ENCODE results near the gene ARHGAP15.
A peak's percentile ranks its signal among the peaks of the same experiment; 100 is the strongest.

Gene ARHGAP15

GRCh38 chr2:143503280-143503679 is 374.1 kb downstream of the ARHGAP15 start:
- TF ChIP-seq NFIC (IDR thresholded peaks at IDR 0.05) (no peak), CEBPB (IDR thresholded peaks at IDR 0.05) (no peak), CREB1 (IDR thresholded peaks at IDR 0.05; ENCODE audit: low read depth) (no peak), EP300 (IDR thresholded peaks at IDR 0.05; ENCODE audit: borderline replicate concordance) (no peak), EGR1 (IDR thresholded peaks at IDR 0.05) (no peak), RAD21 (IDR thresholded peaks at IDR 0.05; ENCODE audit: low read depth) (no peak), FOXM1 (IDR thresholded peaks at IDR 0.05; ENCODE audit: borderline replicate concordance, low read depth) (no peak), YY1 (IDR thresholded peaks at IDR 0.05; ENCODE audit: low read depth) (no peak), TAF1 (IDR thresholded peaks at IDR 0.05; ENCODE audit: low read depth) (no peak), TCF12 (IDR thresholded peaks at IDR 0.05; ENCODE audit: low read depth) (no peak), ZBTB7A (IDR thresholded peaks at IDR 0.05; ENCODE audit: low read depth) (no peak), TEAD4 (IDR thresholded peaks at IDR 0.05) (no peak)
- TF ChIP-seq, protein P1, sequence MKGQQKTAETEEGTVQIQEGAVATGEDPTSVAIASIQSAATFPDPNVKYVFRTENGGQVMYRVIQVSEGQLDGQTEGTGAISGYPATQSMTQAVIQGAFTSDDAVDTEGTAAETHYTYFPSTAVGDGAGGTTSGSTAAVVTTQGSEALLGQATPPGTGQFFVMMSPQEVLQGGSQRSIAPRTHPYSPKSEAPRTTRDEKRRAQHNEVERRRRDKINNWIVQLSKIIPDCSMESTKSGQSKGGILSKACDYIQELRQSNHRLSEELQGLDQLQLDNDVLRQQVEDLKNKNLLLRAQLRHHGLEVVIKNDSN (IDR thresholded peaks at IDR 0.05): no peak
- TF ChIP-seq, protein P2, sequence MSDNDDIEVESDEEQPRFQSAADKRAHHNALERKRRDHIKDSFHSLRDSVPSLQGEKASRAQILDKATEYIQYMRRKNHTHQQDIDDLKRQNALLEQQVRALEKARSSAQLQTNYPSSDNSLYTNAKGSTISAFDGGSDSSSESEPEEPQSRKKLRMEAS (IDR thresholded peaks at IDR 0.05): no peak
- TF ChIP-seq, protein P3, sequence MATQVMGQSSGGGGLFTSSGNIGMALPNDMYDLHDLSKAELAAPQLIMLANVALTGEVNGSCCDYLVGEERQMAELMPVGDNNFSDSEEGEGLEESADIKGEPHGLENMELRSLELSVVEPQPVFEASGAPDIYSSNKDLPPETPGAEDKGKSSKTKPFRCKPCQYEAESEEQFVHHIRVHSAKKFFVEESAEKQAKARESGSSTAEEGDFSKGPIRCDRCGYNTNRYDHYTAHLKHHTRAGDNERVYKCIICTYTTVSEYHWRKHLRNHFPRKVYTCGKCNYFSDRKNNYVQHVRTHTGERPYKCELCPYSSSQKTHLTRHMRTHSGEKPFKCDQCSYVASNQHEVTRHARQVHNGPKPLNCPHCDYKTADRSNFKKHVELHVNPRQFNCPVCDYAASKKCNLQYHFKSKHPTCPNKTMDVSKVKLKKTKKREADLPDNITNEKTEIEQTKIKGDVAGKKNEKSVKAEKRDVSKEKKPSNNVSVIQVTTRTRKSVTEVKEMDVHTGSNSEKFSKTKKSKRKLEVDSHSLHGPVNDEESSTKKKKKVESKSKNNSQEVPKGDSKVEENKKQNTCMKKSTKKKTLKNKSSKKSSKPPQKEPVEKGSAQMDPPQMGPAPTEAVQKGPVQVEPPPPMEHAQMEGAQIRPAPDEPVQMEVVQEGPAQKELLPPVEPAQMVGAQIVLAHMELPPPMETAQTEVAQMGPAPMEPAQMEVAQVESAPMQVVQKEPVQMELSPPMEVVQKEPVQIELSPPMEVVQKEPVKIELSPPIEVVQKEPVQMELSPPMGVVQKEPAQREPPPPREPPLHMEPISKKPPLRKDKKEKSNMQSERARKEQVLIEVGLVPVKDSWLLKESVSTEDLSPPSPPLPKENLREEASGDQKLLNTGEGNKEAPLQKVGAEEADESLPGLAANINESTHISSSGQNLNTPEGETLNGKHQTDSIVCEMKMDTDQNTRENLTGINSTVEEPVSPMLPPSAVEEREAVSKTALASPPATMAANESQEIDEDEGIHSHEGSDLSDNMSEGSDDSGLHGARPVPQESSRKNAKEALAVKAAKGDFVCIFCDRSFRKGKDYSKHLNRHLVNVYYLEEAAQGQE (IDR thresholded peaks at IDR 0.05; ENCODE audit: low read depth): no peak

DNA sequence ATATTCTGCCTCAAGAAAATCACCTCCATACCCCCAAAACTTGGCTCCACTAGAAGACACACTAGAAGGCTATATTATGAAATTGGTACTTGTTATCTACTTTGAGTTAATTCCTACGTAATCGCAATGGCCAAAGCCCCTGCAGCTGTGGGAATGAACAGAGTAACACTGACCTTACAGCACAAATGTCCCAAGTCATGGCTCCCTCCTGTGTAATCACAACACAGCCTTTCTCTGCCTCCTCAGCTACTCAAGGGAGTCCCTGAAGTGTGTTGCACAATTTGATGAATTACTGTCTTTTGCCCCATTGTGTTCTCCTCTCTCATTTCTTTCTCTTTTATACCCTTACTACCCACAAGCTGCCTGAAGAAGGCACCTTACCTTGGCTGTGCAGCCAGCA is 375.2 kb downstream of the ARHGAP15 start:
- TF ChIP-seq EP300 (IDR thresholded peaks at IDR 0.05; ENCODE audit: borderline replicate concordance): no peak
- no peak for TF ChIP-seq TAF1 (IDR thresholded peaks at IDR 0.05; ENCODE audit: low read depth)
- TF ChIP-seq, protein P3 (IDR thresholded peaks at IDR 0.05; ENCODE audit: low read depth): no peak
- TF ChIP-seq TEAD4 (IDR thresholded peaks at IDR 0.05): no peak
- TF ChIP-seq YY1 (IDR thresholded peaks at IDR 0.05; ENCODE audit: low read depth): no peak
- TF ChIP-seq RAD21 (IDR thresholded peaks at IDR 0.05; ENCODE audit: low read depth): no peak
- TF ChIP-seq EGR1 (IDR thresholded peaks at IDR 0.05): no peak
- no peak for TF ChIP-seq FOXM1 (IDR thresholded peaks at IDR 0.05; ENCODE audit: borderline replicate concordance, low read depth)

GRCh38 chr2:143505542-143505941 is 376.3 kb downstream of the ARHGAP15 start:
- no peak for TF ChIP-seq TCF12 (IDR thresholded peaks at IDR 0.05; ENCODE audit: low read depth)
- TF ChIP-seq, protein P1 (IDR thresholded peaks at IDR 0.05): no peak
- TF ChIP-seq YY1 (IDR thresholded peaks at IDR 0.05; ENCODE audit: low read depth): no peak
- no peak for TF ChIP-seq FOXM1 (IDR thresholded peaks at IDR 0.05; ENCODE audit: borderline replicate concordance, low read depth)
- no peak for TF ChIP-seq CEBPB (IDR thresholded peaks at IDR 0.05)
- TF ChIP-seq, protein P3 (IDR thresholded peaks at IDR 0.05; ENCODE audit: low read depth): no peak
- no peak for TF ChIP-seq CREB1 (IDR thresholded peaks at IDR 0.05; ENCODE audit: low read depth)
- TF ChIP-seq TAF1 (IDR thresholded peaks at IDR 0.05; ENCODE audit: low read depth): no peak
- TF ChIP-seq EP300 (IDR thresholded peaks at IDR 0.05; ENCODE audit: borderline replicate concordance): no peak
- TF ChIP-seq, protein P2 (IDR thresholded peaks at IDR 0.05): no peak
- no peak for TF ChIP-seq EGR1 (IDR thresholded peaks at IDR 0.05)
- no peak for TF ChIP-seq TEAD4 (IDR thresholded peaks at IDR 0.05)
- no peak for TF ChIP-seq RAD21 (IDR thresholded peaks at IDR 0.05; ENCODE audit: low read depth)
- no peak for TF ChIP-seq ZBTB7A (IDR thresholded peaks at IDR 0.05; ENCODE audit: low read depth)
- TF ChIP-seq NFIC (IDR thresholded peaks at IDR 0.05): no peak

DNA sequence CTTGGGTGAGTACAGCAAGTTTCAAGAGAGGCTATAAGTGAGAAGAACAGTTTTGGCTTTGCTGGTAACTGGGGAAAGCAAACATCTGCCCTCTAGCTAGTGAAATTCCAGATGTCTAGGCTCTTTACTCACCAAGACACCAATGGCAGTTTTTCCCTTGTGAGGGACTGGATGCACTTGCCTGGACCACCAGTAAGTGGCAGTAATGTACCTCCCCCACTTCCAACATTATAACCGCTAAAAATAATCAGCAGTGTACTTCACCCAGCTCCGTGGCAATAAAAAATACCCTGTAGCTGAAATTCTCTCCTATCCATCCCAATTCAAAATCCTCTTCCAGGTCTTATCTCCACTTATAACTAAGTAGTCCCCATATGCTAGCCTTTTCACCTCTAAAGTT is 383.9 kb downstream of the ARHGAP15 start:
- TF ChIP-seq RAD21 (IDR thresholded peaks at IDR 0.05; ENCODE audit: low read depth) (peak; percentile 67), TAF1 (IDR thresholded peaks at IDR 0.05; ENCODE audit: low read depth) (no peak)

DNA sequence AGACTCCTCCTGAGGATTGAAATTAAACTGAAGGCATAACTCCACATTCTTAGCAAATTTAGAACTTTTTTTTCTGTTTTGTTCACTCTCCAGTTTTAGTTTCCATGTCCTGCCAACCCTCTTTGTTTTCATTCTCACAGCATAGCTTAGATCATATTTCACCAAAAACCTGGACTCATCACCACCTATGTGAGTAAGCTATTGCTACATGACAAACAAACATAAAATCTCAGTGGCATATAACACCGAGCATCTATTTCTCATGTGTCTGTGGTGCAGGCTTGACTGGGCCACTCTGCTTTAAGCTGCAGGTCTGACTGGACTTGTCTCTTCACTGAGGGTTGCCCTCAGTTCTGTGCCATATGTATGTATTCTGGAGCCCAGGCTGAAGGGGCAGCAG is 385.2 kb downstream of the ARHGAP15 start:
- TF ChIP-seq TCF12 (IDR thresholded peaks at IDR 0.05; ENCODE audit: low read depth) (no peak), ZBTB7A (IDR thresholded peaks at IDR 0.05; ENCODE audit: low read depth) (no peak), TAF1 (IDR thresholded peaks at IDR 0.05; ENCODE audit: low read depth) (no peak), CREB1 (IDR thresholded peaks at IDR 0.05; ENCODE audit: low read depth) (no peak), TEAD4 (IDR thresholded peaks at IDR 0.05) (no peak), NFIC (IDR thresholded peaks at IDR 0.05) (no peak), FOXM1 (IDR thresholded peaks at IDR 0.05; ENCODE audit: borderline replicate concordance, low read depth) (no peak)
- TF ChIP-seq, protein P3 (IDR thresholded peaks at IDR 0.05; ENCODE audit: low read depth): no peak
- TF ChIP-seq, protein P1 (IDR thresholded peaks at IDR 0.05): no peak

Data from Ishikawa (cell line).